GM19324 (cell line): ENCODE measurements around the gene C15orf39.
"Not testable (repeated sequence)": the region's sequence is repeated elsewhere in the genome, so short reads cannot be mapped to it uniquely, and the experiment has no call there.

Experiments
- ATAC-seq: cut with Tn5 transposase; IDR thresholded peaks from one replicate; pipeline ENCODE4 v1.9.1; 2021; ENCODE audit warnings: mild to moderate bottlenecking, moderate library complexity; ENCODE audit not compliant: unreplicated experiment, low FRiP score

The C15orf39 gene

DNA sequence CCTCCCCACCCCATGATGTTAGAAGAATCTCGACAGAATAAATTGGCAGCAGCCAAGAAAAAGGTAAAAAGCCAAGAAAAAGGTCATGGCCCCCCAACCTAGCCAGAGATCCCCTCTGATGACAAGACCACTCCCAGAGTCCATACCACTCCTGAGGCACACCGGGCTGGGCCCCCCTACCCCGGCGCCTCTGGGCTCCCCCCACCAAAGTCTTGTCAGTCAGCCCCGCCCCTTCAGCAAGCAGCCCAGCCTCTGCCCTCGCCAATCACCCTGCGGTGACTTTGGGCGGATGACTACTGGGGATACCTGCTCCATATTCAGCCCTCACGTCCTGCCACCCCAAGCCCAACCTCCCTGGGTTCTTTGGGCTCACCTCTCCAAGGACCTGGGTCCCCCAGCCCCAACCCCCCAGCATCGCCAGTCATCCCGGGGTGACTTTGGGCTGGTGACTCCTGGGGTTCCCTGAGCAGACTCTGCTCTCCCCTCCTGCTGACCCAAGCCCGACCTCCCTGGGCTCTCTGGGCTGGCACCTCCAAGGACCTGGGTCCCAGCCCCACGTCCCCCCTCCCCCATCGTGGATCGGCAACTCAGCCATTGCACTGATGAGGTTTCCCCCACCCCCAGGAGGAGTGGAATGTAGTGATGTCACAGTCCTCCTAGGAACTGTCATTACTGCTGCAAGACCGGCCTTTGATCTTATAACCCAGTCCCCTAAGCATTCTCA is 57.1 kb downstream of the C15orf39 start:
- not testable (repeated sequence) for ATAC-seq

GRCh38 chr15:75259873-75260272 is 58.2 kb downstream of the C15orf39 start:
- not testable (repeated sequence) for ATAC-seq
